GM20000 (cell line): Measurements from ENCODE around the gene GRM7.

Experiments used
- DNase-seq: peaks from one replicate; pipeline ENCODE4 v3.0.0; 2012; ENCODE audit warnings: low spot score
- TF ChIP-seq, protein P1 (sequence below): IDR thresholded peaks from 2 replicates; pipeline ENCODE4 v1.5.1; 2012; ENCODE audit warnings: mild to moderate bottlenecking, control low read depth; ENCODE audit errors: extremely low read depth, missing control alignments

Gene GRM7

DNA sequence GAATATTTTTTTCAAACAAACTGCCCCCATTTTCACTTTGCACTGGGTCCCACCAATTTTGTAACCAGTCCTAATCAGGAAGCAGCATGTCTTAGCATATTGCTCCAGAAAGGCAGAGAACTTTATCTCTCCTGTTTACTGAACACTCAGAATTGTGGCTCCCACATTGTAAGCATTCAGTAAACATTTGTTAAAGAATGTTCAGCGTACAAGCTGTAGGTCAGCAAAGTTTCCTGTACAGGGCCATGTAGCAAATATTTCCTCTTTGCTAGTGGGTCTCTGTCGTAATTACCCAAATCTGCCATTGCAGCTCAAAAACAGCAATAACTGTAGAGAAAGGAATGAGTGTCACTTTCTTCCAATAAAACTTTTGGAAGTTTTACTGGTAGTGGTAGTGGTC is 393.3 kb downstream of the GRM7 start:
- TF ChIP-seq, protein P1, sequence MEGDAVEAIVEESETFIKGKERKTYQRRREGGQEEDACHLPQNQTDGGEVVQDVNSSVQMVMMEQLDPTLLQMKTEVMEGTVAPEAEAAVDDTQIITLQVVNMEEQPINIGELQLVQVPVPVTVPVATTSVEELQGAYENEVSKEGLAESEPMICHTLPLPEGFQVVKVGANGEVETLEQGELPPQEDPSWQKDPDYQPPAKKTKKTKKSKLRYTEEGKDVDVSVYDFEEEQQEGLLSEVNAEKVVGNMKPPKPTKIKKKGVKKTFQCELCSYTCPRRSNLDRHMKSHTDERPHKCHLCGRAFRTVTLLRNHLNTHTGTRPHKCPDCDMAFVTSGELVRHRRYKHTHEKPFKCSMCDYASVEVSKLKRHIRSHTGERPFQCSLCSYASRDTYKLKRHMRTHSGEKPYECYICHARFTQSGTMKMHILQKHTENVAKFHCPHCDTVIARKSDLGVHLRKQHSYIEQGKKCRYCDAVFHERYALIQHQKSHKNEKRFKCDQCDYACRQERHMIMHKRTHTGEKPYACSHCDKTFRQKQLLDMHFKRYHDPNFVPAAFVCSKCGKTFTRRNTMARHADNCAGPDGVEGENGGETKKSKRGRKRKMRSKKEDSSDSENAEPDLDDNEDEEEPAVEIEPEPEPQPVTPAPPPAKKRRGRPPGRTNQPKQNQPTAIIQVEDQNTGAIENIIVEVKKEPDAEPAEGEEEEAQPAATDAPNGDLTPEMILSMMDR: no peak
- no peak for DNase-seq

DNA sequence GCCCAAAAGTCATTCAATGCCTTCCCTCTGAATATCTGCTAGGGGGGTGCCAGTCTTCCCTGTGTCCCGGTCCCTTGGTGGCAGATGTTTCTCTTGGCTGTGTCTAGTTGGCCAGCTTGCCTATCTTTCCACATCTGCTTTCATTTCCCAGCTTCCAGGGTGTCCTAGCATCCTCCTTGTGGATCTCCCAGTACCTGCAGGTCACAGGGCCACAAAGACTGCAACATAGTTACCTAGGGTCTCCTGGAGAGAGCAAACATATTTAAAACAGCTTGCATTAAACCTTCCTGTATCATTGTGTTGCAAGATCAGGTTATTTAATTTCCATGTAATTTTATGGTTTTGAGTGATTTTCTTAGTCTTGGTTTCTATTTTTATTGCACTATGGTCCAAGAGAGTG is 400.1 kb downstream of the GRM7 start:
- no peak for DNase-seq
- TF ChIP-seq, protein P1: no peak

DNA sequence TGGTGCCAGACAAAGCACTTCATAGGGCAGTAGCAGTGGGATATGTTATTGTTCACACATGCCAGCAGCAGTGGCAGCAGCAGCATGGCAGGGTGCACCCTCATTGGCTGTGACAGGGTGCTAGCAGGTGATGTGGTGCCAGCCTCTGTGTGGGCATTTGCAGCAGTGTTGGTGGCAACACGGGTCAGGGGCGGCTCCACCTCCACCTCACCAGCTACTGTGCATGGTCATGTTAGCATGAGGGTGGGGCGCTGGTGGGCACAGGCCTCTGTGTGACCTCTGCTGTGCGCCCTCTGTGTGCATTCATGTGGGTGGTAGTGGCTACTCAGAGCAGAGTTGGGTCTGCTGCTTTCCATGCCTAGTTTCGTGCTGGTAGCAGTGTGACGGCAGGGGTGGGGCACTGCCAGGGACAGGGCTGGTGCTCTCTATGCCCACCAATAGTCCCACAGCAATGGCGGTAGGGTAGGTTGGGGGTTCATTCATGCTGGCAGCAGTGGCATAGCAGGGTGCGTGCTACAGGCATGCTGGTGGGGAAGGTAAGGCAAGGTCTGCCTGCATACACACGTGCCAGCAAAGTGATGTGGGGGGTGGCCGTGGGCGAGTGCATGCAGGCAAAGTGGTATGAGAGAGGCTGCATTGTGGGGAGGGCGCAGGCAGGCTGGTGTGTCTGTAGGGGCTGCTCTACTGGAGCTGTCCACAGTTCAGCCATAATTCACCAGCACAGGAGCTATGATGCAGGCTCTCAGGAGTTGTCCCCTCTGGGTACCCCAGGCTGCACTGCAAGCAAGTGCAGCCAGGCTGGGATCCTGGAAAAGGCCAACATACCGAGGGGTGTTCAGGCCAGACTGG is 402.7 kb downstream of the GRM7 start:
- TF ChIP-seq, protein P1: no peak
- no peak for DNase-seq

DNA sequence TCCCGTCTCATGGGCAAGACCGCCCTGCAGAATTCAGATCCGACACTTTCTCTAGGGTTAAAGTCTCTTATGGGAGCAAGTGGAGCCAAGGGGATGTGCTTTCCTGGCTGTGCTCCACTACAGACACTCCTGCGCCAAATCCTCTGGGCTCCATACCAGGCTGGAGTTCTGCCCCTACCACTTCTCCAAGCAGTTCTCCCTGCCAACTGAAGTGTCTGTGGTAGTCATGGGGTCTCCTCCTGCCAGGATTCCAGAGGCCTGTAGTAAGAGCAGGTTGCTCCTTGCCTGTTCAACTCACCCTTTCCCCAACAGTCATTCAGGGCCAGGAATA is 403.2 kb downstream of the GRM7 start:
- DNase-seq: no peak
- TF ChIP-seq, protein P1: no peak

DNA sequence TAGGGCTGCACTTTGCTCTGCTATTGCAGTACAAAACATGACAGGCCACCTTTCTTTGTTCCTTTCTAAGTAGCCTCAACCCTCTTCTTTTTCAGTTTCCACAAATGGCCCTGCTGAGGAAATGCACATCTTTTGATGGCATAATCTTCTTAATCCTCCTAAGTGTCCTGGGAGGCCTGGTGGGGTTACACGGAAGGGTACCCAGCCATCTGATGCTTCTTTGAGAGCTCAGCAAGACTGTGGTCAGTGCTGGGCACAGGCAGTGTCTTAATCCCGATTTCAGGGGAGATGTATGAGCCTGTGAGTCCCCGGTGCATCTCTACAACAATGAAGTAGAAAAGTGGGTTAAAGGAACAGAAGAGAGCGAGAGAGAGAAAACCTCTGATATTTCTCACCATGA is 404.8 kb downstream of the GRM7 start:
- TF ChIP-seq, protein P1: no peak
- DNase-seq: no peak

DNA sequence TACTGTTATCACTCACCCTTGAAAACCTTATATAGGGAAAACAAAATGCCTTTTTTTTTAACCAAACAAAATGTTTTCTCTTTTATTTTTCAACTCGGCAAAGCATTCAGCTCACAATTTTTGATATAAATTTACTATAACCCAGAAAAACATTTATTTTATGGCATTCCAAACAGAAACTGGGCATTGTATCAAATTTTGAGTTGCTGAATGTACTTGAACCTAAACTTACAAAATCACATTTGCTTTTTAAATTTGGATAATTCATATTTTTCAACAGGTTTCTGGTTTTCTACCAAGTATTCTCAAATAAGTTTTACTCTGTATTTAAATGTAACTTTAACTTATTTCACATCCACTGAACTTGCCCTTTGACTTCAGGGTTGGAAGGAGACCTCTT is 405.6 kb downstream of the GRM7 start:
- TF ChIP-seq, protein P1: no peak
- DNase-seq: no peak

DNA sequence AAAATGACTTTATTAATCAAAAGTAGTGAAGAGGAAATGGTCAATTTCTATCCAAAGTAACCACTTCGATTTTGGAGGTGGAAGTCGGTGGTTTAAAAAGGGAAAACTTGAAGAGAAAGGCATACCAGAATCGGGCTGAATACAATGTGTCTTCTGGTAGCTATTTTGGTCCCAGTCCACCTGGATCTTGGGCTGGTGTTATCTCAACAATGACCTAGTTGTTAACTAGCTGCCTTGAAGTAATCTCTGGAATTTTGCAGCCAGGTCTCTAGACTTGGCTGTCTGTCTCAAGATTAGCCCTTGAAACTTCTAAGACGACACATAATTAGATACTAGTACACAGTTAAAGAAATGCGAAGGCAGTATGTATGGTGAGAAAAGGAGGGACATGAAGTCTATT is 409.8 kb downstream of the GRM7 start:
- no peak for DNase-seq

More for the DNA sequence above, 409.8 kb downstream of the GRM7 start:
- TF ChIP-seq, protein P1: no peak
